HL-60 (cell line): Measurements from ENCODE around the gene UBAC2.
"Not testable (repeated sequence)": the region's sequence is repeated elsewhere in the genome, so short reads cannot be mapped to it uniquely, and the experiment has no call there.

Source experiments
- CTCF ChIP-seq: IDR thresholded peaks from one replicate; pipeline ENCODE4 v1.5.1; 2011; ENCODE audit warnings: low read length, control low read depth, inconsistent platforms; ENCODE audit not compliant: insufficient read depth
- GABPA ChIP-seq: IDR thresholded peaks from 2 replicates; pipeline ENCODE4 v1.6.1; 2012; ENCODE audit warnings: low read depth
- POLR2AphosphoS5 ChIP-seq: IDR thresholded peaks from 2 replicates; pipeline ENCODE4 v1.6.1; 2012; ENCODE audit warnings: low read depth
- REST ChIP-seq: IDR thresholded peaks from 2 replicates; pipeline ENCODE4 v1.6.1; 2012; ENCODE audit warnings: low read depth; ENCODE audit not compliant: insufficient replicate concordance
- SPI1 ChIP-seq: IDR thresholded peaks from 2 replicates; pipeline ENCODE4 v1.6.1; 2012; ENCODE audit warnings: low read depth, mild to moderate bottlenecking, borderline replicate concordance

- TF ChIP-seq POLR2AphosphoS5, REST, CTCF, SPI1, GABPA: not testable (repeated sequence)
These were observed 48.5 kb downstream of the UBAC2 start for GRCh38 chr13:99249178-99249577.
